HG02852 (cell line): ENCODE measurements around the gene ZNF30.
"Not testable (repeated sequence)": the region's sequence is repeated elsewhere in the genome, so short reads cannot be mapped to it uniquely, and the experiment has no call there.

Source experiments
- ATAC-seq: cut with Tn5 transposase; IDR thresholded peaks from one replicate; pipeline ENCODE4 v1.9.1; 2021; ENCODE audit warnings: mild to moderate bottlenecking, moderate library complexity; ENCODE audit not compliant: unreplicated experiment

ZNF30 gene

GRCh38 chr19:34926685-34927375 lies at the start of gene ZNF30:
Gene ZNF30, plus strand, starts transcription at chr19:34926903. Its CDS starts 3,045 bp downstream, at chr19:34929948.
- peak; percentile 96 for ATAC-seq

DNA sequence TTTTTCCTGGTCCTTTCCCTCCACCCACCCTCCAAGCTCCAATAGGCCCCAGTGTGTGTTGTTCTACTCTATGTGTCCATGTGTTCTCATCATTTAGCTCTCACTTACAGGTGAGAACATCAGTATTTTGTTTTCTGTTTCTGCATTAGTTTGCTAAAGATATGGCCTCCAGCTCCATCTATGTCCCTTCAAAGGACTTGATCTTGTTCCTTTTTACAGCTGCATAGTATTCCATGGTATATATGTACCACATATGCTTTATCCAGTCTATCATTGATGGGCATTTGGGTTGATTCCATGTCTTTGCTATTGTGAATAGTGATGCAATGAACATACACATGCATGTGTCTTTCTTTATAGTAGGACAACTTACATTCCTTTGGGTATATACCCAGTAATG lies 47.1 kb upstream of the ZNF30 start:
- ATAC-seq: no peak

- no peak for ATAC-seq
Measured at GRCh38 chr19:34880034-34880433, 46.7 kb upstream of the ZNF30 start.

GRCh38 chr19:34881982-34882381 lies 44.7 kb upstream of the ZNF30 start:
- ATAC-seq: no peak

DNA sequence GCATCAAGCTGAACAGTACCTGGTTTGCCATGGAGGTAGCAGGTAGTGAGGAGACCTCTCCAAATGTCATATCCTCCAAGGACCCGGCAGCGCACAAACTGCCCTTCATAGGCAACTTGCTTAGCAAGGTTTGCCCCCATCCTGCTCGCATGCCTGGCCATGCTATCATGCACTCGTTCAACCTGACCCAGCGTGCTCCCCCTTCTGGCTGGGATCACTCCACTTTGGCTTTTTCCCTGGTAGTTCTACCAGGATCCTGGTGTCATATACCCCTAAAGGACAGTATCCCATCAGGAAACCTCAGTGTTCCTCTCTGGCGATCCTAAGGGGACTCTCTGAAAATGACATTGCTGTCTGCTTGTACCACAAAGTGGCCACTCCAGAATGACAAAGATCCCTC lies 38.6 kb upstream of the ZNF30 start:
- no peak for ATAC-seq

GRCh38 chr19:34900245-34900644 lies 26.5 kb upstream of the ZNF30 start:
- no peak for ATAC-seq

- ATAC-seq: no peak
Measured at GRCh38 chr19:34904664-34905527, 21.8 kb upstream of the ZNF30 start.

- ATAC-seq: no peak
Measured at GRCh38 chr19:34910770-34911169, 15.9 kb upstream of the ZNF30 start.

- ATAC-seq: not testable (repeated sequence)
Measured at GRCh38 chr19:34917144-34917543, 9.6 kb upstream of the ZNF30 start.

DNA sequence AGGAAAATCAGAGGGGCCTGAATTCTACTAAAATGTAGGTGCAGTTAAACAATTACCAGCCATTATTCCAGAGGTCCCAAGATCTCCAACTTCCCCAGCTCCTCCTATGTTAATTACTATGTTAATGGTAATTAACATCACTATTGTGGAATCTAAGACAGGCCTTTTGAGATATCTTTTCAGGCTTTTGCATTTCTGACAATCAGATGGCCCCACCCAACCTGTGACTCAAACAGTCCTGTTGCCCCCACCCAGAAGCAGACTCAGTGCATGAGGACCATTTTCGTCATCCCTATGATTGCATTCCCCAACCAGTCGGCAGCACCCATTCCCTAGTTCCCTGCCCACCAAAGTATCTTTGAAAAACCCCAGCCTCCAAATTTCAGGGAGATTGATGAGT lies 8.5 kb upstream of the ZNF30 start:
- no peak for ATAC-seq

- not testable (repeated sequence) for ATAC-seq
Measured at GRCh38 chr19:34920090-34920786, 6.5 kb upstream of the ZNF30 start.

GRCh38 chr19:34925278-34925855 lies 1.3 kb upstream of the ZNF30 start:
- no peak for ATAC-seq

- ATAC-seq: no peak
Measured at GRCh38 chr19:34926361-34926684, 380 bp upstream of the ZNF30 start.

GRCh38 chr19:34932494-34932893 lies 5.8 kb downstream of the ZNF30 start:
- no peak for ATAC-seq

DNA sequence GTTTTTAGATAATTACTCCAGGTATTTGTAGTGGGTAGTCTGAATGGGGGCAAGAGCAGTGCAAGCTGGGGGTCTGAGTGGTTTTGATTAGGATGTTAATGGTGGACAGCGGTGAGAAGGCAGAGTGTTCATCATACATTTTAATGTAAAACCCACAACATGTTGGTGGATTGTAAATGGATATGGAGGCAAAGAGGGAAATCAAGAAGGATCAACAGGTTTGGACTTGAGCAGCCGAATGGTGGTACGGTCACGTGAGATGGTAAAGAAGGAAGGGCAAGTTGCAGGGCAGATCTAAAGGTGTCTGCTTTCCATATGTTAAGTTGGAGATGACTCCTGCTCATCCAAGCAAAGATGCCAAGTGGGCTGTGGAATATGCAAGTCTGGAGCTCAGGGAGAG lies 9.5 kb downstream of the ZNF30 start:
- no peak for ATAC-seq

- ATAC-seq: no peak
Measured at GRCh38 chr19:34938886-34939285, 12.2 kb downstream of the ZNF30 start.

DNA sequence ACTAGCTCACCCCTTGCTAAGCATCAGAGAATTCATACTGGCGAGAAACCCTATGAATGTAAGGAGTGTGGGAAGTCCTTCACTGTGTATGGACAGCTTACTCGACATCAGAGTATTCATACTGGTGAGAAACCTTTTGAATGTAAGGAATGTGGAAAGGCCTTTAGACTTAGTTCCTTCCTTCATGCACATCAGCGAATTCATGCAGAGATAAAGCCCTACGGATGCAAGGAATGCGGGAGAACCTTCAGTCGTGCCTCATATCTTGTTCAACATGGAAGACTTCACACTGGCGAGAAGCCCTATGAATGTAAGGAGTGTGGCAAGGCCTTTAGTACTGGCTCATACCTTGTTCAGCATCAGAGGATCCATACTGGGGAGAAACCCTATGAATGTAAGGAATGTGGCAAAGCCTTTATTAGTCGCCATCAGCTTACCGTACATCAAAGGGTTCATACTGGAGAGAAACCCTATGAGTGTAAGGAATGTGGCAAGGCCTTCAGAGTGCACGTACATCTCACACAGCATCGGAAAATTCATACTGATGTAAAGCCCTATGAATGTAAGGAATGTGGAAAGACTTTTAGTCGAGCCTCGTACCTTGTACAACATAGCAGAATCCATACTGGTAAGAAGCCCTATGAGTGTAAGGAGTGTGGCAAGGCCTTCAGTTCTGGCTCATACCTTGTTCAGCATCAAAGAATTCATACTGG lies 17.3 kb downstream of the ZNF30 start:
- ATAC-seq: no peak

- no peak for ATAC-seq
Measured at GRCh38 chr19:34953092-34953491, 26.4 kb downstream of the ZNF30 start.

DNA sequence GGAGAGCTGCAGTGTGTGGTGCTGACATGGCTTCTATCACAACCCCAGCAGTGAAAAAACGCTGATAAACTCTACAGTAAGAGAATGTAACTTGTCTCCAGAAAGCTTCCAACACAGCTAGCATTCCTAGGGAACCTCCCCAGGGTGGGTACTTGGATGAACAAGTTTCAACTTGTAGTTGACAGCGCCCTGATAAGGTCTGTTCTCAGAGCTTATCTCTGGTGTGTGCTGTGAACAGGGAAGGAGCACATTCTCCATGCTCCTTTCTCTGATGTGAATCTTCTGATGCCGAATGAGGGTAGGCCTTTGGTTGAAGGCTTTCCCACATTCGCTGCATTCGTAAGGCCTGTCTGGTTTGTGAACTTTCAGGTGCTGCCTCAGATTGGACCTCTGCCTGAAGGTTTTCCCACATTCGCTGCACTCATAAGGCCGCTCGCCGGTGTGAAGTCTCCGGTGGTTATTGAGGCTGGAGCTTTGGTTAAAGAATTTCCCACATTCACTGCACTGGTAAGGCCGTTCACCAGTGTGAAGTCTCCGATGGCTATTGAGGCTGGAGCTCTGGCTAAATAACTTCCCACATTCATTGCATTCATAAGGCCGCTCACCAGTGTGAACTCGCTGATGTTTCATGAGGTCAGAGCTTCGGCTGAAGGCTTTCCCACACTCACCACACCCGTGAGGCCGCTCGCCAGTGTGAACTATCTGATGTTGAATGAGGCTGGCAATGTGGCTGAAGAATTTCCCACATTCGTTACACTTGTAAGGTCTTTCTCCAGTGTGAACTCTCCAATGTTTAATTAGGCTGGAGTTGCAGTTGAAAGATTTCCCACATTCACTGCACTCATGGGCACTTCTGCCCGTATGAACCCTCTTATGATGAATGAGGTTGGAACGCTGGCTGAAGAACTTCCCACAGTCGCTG lies 31.4 kb downstream of the ZNF30 start:
- no peak for ATAC-seq

DNA sequence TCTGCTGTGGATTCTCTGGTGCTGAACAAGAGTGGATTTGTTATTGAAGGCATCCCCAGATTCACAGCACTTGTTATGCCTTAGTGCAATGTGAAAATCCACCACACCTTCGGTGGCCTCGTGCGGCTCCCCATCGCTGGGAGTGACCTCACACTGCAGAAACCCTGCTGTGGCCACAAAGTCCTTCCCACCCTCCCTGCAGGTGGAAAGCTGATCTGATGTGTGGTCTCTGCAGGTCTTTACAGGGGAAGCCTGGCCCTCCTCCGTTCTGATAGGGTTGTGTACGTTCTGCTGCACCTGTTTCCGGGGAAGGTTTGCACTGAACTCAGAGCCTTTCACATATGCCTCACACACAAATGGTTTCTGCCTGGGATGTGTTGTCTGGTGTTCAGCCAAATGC lies 32.3 kb downstream of the ZNF30 start:
- no peak for ATAC-seq
